GM19240 (cell line): ENCODE data around the gene CSNK2B.

Experiments
- DNase-seq: peaks from one replicate; pipeline ENCODE4 v3.0.0; 2011; ENCODE audit warnings: low spot score; ENCODE audit not compliant: insufficient read length

CSNK2B gene

GRCh38 chr6:31660381-31661261, 5.3 kb upstream of the CSNK2B start, which contains the start of gene C6orf47:
Gene C6orf47 (minus strand): TSS chr6:31660778. CDS start chr6:31659947, 831 bp downstream.
- no peak for DNase-seq

DNA sequence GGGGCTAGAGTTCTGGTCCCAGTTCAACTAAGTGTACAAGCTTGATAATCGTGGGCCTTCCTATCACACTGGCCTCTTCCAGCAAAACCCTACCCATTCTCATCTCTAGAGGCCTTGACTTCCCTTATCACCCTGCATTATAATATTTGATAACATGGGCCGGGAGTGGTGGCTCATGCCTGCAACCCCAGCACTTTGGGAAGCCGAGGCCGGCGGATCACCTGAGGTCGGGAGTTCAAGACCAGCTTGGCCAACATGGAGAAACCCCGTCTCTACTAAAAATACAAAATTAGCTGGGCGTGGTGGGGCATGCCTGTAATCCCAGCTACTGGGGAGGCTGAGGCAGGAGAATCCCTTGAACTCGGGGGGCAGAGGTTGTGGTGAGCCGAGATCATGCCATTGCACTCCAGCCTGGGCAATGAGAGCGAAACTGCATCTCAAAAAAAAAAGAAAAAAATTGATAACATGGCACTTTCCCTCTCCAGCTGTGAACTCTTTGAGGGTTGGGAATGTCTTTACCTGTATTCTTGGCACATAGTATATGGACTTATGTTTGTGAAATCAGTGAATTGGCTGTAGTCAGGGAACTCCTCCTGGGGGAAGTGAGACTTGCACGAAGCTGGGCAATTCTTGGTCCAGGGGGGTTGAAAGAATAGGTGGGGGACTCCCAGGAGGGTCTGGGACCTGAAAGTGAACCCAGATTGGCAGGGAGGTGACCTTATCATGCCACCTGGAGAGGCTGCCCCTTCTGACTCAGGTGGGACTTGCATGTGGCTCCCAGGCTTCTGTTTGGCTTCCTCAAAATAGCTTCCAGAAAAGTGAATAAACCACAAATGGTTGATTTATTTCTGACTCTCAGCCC, 4.4 kb upstream of the CSNK2B start:
- no peak for DNase-seq

DNA sequence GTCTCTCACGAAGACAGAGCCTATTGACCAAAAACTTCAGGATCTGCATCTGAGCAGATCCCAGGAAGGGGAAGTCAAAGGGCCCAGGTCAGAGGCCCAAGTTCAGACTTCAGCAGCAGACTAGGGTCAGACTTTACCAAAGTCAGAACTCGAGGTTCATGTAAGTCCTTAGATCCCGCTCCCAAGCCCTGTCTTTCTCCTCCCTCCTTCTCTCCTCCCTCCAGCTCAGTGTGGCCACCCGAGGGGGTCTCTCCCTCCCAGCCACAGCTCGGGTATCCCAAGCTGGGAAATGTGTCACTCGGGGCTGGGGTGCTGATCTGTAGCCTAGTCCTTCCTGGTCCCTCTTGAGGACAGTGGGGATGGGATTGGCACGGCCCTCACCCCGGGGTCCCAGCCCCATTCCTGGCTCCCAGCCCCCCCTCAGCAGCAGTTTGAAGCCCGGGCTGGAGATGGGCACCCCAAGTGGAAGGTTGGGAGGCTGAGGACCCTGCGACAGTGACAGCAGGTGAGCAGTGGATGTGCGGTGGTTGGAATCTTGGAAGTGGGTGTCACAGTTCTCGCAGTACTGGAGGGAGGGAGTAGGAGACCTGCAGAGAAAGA, 3.7 kb upstream of the CSNK2B start:
- no peak for DNase-seq

GRCh38 chr6:31663126-31663960, 2.5 kb upstream of the CSNK2B start:
- DNase-seq = no peak

DNA sequence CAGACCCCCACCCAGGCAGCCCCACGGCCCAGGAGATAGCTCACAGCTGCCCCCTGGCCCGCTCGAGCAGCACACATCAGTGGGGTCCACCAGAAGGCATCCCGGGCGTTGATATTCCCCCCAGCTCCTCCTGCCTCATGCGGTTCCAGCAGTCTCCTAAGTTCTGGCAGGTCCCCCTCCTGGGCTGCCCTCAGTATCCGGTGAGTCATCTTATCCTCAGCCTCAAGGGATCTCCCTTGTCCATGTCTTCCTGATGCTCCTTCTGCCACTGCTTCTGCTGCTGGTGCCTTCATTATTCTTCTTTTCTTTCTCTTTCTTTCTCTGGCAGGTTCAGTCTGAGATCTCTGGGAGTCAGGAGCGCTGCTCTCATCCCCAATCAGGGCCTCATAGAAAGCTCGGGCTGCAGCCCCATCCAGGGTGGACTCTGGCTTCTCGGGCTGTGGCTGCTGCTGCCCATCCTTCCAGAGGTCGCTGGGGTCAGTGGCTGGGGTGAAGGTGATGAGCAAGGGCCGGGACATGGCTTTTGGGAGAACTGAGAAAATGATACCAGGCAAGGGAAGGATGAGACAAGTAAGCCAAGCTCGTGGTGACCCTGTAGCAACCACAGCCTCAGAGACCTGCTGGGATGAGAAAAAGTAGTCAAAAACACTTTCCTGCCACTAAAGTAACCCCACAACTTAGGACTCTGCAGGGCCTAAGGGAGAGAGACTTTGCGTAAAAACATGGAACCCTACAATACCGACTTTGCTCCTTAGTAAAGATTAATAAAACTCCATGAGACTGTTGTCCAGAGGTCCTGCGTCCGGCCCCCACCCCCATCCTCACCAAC, 1.7 kb upstream of the CSNK2B start:
- no peak for DNase-seq

GRCh38 chr6:31664790-31665500, 935 bp upstream of the CSNK2B start, which contains the start of gene GPANK1:
Gene GPANK1 (minus strand): TSS chr6:31664997. CDS start chr6:31664478, 519 bp downstream.
- DNase-seq = peak; percentile 69

GRCh38 chr6:31666337-31666965, 571 bp downstream of the CSNK2B start:
- no peak for DNase-seq

DNA sequence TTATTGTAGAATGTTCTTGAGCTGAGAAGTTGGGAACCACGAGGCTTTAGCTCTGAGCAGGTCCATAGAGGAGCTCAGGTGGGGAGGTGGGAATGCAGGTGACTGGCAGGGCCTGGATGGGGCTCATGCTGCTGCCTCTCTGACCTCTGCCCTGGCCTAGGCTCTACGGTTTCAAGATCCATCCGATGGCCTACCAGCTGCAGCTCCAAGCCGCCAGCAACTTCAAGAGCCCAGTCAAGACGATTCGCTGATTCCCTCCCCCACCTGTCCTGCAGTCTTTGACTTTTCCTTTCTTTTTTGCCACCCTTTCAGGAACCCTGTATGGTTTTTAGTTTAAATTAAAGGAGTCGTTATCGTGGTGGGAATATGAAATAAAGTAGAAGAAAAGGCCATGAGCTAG, 3.8 kb downstream of the CSNK2B start, which contains the start of gene LY6G5B:
Gene LY6G5B (plus strand): TSS at position 301 of the 400 bp plus-strand sequence. CDS start 975 bp downstream, outside the sequence.
- no peak for DNase-seq

DNA sequence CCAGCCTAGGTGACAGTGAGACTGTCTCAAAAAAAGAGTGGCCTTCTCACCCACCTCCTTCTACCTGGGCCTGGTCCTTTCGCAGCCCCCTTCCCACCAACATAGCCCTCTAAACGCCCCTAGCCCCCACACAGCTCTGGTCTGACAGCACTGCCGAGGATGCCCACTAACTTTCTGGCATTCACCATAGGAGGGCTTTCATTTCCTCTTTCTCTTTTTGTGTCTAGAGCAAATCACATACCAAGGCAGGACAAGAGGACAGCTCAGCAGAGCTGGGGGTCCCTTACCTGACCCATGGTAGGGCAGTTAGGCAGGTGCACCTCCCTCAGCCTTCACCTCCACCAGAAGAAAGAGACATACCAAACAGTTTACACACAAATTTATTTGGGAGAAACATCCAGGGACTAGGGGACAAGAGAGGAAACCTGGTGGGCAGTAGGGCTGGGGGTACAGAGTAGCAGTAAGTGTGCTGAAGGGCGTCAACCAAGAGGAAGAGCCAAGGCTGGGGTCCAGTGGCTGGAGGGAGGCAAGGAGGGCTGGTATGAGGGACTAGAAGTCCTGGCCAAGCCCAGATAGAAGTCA, 10.5 kb downstream of the CSNK2B start:
- no peak for DNase-seq

DNA sequence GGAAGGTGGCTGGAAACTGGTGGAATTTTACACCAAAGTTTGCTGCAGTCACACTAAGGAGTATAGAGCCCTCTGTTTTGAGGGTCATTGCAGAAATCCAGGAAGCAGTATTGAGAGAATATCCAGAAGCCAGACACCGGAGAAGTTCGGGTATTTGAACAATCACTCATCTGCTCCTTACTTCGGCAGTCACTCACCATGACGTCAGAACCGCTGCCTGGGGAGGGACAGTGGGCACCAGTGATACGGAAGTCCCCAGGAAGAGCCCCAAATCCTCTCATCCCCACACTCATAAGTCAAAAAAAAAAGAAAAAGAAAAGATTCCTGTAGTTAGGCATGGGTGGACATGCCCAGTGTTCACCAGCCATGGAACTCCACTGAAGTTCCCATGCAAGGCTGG, 11.0 kb downstream of the CSNK2B start:
- no peak for DNase-seq

DNA sequence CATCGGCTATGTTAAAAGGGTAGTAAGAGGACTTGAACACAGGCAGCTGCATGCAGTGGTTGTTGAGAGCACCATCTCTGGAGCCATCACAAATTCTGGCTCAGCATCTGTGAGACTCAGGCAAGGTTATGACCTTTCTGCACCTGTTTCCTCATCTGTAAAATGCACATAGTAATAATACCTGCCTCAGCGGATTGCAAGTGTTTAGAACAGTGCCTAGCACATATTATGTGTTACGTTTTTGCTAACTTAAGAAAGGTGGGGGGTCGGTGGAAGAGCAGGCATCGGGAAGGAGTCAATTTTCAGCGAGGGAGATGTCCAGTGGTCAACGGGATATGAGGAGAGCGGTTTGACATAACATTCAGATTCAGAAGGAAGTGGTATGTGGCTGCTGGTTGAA, 12.1 kb downstream of the CSNK2B start:
- DNase-seq = no peak

GRCh38 chr6:31680226-31681134, 14.6 kb downstream of the CSNK2B start, which contains the start of gene LY6G5C:
Gene LY6G5C (minus strand): TSS chr6:31681067. CDS start chr6:31680373, 694 bp downstream.
- DNase-seq = peak; percentile 71

- no peak for DNase-seq
Measured at GRCh38 chr6:31681135-31681671, 15.3 kb downstream of the CSNK2B start.

- no peak for DNase-seq
Measured at GRCh38 chr6:31683591-31683990, 17.7 kb downstream of the CSNK2B start.

GRCh38 chr6:31686483-31686882, 20.6 kb downstream of the CSNK2B start:
- no peak for DNase-seq

DNA sequence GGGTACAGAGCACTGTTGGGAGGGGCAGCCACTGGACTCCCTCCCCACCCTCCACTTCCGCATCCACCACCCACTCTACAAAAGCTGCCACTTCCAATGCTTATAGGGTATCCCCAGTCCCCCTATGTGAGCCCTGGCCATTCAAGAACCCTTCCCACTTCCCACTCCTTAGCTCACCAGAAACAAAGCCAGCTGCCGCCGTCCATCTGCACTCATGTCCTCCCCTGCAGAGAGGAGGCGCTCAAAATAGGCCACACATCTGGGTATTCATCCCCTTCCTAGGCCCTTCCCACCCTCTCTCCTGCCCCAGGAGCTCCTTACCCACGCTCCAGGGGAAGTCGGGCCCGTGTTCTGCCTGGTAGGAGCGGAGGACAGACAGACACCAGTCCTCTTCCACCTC, 21.4 kb downstream of the CSNK2B start:
- DNase-seq = no peak
